Activated T-helper 9 cell treated with anti-CD3 and anti-CD28 coated beads, Interleukin-2, amount 50 U/mL, for 16 hours (primary cell): Measurements from ENCODE around the gene FCGR2B.
A peak's percentile ranks its signal among the peaks of the same experiment; 100 is the strongest.
"Not testable (repeated sequence)": the region's sequence is repeated elsewhere in the genome, so short reads cannot be mapped to it uniquely, and the experiment has no call there.

Experiments
- DNase-seq: peaks from one replicate; pipeline ENCODE4 v3.0.0-alpha.2; 2020; ENCODE audit warnings: low read depth

FCGR2B gene

DNA sequence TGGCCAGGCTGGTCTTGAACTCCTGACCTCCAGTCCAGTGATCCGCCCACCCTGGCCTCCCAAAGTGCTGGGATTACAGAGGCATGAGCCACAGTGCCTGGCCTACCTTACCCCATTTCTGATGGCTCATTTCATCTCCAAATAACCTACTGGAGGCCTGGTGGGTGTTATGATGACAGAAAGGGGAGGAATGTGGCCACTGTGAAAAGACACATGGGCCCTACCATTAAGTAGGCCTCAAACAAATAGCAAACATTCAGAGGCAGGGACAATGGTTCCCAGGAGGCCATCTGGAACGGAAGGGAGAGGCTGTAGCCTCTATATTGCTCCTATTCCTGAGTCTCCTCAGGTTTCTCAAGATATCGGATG is 43.2 kb downstream of the FCGR2B start:
- DNase-seq = no peak

DNA sequence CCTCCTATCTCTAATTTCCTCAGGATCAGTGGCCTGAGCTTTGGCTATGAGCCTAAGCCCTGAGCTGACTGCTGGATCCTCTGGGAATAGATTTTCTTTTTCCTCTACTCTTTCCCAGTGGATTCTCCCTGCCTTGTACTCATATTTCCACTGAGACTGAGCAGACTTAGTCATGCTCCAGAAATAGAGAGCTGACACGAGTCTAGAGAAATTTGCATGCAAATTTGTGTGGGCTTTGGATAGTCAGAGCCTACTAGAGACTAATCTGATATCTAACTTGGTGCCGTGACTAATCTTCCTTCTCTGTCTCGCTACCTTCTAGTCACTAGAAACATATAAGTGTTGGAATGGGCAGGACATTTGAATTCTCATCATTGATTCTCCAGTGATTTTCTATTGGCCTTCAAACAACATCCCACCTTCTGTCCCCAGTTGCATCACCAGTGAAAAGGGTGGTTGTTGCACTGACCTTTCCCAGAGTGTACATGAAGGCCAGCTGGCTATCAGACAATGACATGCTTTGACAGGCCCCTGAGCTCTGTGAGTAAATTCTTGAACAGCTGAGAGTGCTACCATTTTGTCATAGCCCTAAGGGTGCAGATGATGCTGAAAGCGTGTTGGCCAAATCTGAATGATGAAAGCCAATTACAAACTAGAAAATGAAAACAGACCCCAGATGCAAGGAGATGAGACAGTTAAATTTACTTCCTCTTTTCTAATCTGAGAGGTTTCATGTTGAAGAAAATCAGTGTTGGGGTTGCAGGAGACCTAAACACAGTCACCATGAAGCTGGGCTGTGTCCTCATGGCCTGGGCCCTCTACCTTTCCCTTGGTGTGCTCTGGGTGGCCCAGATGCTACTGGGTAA is 43.8 kb downstream of the FCGR2B start, which contains the start of gene FCRLA:
Gene FCRLA (plus strand): TSS at position 748 of the 866 bp plus-strand sequence. CDS start 36 bp downstream, at position 784.
- DNase-seq = no peak

DNA sequence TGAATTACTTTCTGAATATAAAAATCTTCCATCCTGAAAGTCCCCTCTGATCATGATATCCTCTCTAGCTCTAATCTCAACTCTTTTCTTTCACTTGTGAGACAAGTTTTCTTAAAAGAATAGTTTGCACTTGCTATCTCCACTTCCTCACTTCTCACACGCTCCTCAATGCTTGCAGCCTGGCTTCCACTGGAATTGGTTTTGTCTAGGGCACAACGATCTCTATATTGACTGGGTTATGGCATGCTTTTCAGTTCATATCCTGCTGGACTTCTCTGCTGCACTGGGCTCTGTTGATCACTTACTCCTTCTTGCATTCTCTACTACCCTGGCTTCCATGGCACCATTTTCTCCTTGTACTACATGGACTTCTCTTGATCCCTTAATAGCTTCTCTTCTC is 44.6 kb downstream of the FCGR2B start:
- DNase-seq = no peak

- DNase-seq = no peak
These were observed 46.4 kb downstream of the FCGR2B start for GRCh38 chr1:161709373-161709772.

GRCh38 chr1:161710560-161710959 is 47.6 kb downstream of the FCGR2B start:
- DNase-seq = no peak

DNA sequence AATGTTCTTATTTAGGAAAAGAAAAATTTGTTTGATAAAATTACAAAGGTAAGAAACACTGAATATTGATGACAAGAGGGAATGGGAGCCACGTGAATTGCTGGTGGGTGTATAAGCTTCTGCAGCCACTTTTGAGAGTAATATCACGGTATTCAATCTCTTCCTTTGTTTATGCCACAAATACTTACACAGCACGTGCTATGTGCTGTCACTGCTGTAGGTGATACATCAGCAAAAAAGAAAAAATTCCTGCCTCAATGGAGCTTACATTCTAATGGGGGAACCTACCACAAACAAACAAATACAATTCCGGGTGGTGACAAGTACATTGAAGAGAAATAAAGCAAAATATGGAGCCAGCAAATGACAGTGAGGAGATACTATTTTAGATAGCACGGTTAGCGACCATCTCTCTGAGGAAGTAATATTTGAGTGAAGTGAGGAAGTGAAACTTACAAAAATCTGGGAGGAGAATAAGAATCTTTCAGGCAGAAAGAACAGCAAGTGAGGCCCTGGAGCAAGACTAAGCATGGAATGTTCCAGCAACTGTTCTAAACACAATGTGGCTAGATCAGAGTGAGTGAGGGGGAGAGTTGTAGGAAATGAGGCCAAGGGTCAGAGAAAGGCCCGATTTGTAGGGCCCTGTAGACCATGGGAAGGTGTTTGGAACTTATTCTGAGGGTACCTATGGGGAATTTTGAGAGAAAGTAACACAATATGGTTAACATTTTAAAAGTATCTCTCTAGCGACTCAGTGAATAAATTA is 55.8 kb downstream of the FCGR2B start:
- no peak for DNase-seq

- no peak for DNase-seq
These were observed 56.3 kb downstream of the FCGR2B start for GRCh38 chr1:161719325-161719611.

DNA sequence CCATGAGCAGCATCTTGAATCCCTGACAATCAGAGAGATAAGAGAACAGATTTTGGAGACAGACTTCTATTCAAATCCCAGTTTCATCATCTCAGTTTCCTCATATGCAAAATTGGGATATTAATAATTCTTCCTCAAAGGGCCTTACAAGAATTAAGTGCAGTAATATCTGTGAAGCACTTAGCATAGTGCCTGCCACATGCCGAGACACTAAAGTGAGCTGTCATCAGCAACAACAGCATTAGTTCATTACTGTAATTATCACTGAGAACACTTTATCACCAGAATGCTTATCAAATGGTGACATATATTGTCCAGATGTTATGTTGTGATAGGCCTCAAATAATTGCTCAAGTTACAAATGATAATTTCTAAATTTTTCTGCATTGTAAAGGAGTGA is 57.5 kb downstream of the FCGR2B start:
- DNase-seq = no peak

DNA sequence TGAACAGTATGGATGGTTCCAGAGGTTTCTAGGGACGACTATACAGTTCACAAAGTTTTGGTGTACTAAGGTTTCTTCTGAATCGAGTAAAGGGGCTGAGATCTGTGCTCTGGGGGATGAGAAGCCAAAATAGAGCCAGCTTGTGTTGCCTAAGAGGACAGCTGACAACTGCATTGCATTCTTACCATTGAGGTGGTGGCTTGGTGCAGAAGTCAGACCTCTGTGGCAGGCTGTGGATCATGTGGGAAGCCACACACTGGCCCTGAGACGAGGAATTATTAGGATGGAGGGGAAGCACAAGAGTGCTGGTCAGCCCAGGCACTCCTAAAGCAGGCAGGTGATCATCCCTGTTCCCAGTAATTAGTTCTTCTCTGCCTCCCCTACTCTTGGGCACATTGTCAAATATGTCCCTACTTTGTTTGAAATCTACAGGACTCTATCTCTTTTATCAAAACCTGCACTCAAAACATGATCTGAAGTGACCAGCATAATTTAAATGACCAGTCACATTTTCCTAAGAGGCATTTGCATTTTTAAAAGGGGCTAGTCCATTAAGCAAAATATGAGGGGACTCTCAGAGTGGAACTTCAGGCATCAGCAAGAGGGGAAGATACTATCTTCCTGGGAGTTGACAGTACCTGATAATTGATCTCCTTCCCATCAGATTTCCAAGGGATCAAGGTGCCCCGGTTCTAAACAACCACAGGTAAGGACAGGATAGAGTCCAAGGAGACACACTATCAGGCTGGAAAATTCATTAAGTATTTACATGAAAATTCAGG is 58.2 kb downstream of the FCGR2B start, which contains the start of gene FCRLB:
Gene FCRLB (plus strand): TSS at position 589 of the 782 bp plus-strand sequence. CDS start 1,129 bp downstream, outside the sequence.
- no peak for DNase-seq

DNA sequence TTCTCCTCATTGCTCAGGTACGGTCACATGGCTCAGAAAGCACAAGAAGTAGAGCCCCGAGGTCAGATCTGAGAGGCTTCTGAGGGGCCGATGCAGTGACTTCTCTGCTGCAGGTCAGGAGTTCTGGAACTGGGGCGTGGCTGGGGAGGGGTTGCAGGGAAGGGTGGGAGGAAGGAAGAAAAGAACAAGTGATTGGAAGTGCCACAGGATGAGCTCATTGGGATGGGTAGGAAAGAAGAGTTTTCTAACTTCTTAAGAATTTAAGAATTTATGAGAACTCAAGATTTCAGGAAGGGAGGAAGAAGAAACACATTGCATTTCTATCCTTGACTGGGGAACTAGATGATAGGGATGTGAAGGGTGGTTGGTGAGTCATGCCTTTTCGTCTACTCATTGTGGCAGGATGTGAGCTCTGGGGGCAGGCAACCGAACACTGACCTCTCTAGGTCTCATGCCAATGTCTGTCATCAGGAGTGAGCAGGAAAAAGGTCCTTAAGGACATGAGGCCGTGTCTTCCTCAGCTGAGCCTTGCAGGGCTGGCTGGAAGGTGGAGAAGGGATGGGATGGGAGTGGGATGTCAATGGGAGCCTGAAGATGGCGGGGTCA is 58.9 kb downstream of the FCGR2B start:
- DNase-seq = no peak

DNA sequence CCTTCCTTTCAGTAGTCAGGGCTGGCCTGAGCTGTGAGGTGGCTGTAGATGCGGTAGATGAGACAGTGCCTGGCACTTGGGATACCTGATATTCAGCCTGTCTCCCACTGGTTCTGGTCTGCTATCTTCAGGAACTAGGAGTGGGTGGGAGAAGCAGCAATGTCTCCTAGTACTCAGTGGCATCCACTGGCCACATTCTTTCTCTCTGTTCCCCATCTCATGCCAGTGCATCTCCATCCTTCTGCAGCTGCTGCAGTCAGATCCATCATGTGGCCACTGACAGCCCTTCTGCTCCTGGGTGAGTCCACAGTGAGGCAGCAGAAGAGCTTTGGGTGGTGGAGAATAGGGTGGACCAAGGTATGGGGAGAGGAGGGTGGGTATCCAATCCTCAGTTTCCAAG is 59.5 kb downstream of the FCGR2B start:
- DNase-seq = no peak

GRCh38 chr1:161723459-161724141 is 60.7 kb downstream of the FCGR2B start:
- no peak for DNase-seq

GRCh38 chr1:161725258-161725907 is 62.4 kb downstream of the FCGR2B start:
- DNase-seq = not testable (repeated sequence)

DNA sequence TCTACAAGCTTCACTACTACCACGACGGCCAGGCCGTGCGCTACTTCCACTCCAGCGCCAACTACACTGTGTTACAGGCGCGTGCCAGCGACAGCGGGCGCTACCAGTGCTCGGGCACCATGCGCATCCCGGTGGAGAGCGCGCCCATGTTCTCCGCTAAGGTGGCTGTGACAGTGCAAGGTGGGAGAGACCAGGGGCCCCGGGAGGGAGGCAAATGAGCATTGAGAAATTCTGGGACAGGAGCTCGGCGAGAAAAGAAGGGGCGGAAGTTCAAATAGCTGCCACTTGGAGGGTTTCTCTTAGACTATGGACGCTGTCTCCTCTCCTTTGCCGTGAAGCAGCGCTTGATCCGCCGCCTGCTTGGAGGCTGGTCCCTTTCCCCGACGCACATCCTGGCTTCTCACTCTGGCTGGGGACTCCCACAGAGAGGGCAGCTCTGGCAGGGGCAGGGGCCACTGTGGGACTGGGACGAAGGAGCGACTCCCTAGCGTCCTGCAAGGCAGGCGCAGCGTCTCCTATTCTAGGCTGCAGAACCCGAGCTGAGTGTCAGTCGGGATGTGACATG is 63.0 kb downstream of the FCGR2B start:
- DNase-seq = no peak

- peak; percentile 54 for DNase-seq
These were observed 63.7 kb downstream of the FCGR2B start for GRCh38 chr1:161726473-161727255.

DNA sequence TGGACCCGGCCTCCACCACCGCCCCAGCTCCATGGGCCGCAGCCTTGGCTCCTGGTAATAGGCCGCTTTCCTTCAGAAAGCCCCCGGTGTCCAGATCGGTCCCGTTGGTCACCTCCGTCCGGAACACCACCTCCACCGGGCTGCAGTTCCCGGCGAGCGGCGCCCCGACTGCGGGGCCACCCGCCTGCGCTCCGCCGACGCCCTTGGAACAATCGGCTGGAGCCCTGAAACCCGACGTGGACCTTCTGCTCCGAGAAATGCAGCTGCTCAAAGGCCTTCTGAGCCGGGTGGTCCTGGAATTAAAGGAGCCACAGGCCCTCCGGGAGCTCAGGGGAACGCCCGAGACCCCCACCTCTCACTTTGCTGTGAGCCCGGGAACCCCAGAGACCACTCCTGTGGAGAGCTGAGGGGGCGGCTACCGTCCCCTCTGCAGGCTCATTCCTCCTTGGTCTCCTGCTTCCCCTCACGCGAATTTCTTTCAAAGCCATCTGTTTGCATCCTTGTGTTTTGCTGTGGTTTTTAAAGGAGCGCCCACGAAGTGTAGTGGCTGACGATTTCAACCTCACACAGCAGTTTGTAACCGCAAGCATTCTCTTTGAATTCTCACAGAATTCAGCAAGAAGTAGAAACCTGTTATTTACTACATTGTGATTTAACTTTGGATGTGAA is 64.4 kb downstream of the FCGR2B start:
- DNase-seq = no peak
